A172 (cell line): Measurements from ENCODE around the gene ALOX15B. TPM values are rescaled to one million over a fixed set of nuclear protein-coding genes. Genes with fewer than 3 reads are reported as not detected.

Experiments
- DNase-seq: peaks from one replicate; pipeline ENCODE4 v3.0.0-alpha.2; 2015; ENCODE audit warnings: low spot score
- total RNA-seq: library from RNA; depleted of rRNA; stranded (reverse); fragments of >200 nt; shearing (Covaris generic); gene quantifications from 2 replicates; pipeline ENCODE4 v1.2.3, GENCODE V29; 2014; rRNA removed

The ALOX15B gene, protein sequence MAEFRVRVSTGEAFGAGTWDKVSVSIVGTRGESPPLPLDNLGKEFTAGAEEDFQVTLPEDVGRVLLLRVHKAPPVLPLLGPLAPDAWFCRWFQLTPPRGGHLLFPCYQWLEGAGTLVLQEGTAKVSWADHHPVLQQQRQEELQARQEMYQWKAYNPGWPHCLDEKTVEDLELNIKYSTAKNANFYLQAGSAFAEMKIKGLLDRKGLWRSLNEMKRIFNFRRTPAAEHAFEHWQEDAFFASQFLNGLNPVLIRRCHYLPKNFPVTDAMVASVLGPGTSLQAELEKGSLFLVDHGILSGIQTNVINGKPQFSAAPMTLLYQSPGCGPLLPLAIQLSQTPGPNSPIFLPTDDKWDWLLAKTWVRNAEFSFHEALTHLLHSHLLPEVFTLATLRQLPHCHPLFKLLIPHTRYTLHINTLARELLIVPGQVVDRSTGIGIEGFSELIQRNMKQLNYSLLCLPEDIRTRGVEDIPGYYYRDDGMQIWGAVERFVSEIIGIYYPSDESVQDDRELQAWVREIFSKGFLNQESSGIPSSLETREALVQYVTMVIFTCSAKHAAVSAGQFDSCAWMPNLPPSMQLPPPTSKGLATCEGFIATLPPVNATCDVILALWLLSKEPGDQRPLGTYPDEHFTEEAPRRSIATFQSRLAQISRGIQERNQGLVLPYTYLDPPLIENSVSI
- total RNA-seq = 0.14 TPM in 1 of 2 replicates, not detected in the other

DNA sequence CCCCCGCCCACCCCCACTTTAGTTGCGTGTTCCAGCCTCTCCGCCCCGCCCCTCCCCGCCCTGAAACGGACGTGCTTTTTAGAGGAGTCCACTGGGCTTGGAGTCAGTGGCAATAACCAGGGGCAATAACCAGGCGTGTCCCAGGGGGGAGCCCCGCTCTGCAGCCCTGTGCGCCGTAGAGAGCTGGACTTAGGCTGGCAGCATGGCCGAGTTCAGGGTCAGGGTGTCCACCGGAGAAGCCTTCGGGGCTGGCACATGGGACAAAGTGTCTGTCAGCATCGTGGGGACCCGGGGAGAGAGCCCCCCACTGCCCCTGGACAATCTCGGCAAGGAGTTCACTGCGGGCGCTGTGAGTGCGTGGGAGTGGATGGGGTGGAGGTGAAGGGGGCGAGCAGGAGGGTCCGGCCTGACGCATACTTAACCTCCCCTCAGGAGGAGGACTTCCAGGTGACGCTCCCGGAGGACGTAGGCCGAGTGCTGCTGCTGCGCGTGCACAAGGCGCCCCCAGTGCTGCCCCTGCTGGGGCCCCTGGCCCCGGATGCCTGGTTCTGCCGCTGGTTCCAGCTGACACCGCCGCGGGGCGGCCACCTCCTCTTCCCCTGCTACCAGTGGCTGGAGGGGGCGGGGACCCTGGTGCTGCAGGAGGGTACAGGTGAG lies at the start of gene ALOX15B:
Gene ALOX15B, plus strand, starts transcription at position 106 of the 657 bp plus-strand sequence. Its CDS starts 97 bp downstream, at position 203.
- no peak for DNase-seq

DNA sequence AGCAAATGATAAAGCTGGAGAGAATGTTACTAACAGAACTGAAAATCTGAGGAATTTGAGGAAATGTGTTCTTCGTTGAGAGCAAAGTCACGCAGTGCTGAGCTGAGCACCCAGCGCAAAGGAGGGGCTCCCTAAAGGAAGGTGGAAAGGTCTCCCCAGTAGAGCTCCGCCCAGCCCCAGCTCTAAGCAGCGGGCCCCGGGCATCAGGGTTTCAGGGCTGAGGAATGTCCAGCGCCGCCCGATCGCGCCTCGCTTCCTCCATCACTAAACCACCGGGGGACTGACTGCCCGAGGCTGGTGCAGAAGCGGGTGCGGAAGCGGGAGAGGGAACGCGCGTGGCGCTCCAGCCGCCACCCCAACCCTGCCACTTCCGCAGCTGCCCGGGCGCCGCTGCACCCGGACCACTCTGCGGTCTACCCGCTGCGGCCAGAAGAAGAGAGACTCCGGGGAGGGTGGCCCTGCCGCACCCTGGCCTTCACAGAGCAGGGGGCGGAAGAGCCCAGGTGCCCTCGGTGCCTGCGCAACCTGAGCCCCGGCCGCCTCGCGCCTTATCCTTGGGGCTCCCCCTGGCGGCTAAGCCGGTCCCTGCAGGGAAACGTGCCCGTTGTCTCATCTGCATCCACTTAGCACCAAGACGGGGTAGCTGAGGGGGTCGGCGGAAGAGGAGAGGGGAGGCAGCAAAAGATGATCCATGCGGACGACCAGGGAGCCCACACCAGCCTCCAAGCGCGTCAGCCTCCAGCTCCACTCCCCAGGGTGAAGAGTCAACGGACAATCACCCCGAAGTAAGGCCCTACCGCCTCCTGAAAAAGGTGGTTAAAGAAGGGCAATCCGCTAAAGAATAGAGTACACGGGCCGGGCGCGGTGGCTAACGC lies 48.8 kb upstream of the ALOX15B start:
- DNase-seq = peak; percentile 63

DNA sequence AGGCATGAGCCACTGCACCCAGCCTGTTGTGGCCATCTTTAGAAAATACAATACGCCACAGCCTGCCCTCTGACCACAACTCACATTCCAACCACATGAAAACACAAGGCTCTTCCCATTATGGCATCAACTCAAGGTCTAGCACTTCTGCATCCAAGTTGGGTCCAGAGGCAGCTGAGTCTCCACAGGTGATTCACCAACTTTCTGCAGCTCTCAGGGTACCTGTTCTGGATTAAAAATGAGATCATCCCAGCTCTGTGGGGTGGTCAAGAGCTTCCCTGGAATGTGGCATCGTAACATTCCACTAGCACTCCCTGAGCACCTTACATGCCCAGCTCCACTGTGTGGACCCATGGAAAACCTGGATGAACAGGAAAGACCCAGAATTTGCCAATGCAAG lies 46.3 kb upstream of the ALOX15B start:
- peak; percentile 79 for DNase-seq

DNA sequence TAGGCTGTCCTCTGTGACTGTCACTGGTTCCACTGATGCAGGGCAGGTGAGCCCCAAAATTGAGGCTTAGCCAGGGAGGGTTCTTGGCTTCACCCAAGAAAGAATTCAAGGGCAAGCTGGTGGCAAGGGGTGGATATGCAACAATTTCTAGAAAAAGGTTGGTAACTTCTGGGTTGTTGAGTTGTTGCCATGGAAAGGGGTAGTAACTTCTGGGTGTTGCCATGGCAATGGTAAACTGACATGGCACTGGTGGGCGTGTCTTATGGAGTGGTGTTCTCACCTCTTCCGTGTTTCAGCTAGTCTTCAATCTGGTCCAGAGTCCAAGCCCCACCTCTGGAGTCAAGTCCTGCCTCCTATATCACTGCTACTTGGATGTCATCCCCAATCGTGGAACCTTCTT lies 45.9 kb upstream of the ALOX15B start:
- DNase-seq = no peak

DNA sequence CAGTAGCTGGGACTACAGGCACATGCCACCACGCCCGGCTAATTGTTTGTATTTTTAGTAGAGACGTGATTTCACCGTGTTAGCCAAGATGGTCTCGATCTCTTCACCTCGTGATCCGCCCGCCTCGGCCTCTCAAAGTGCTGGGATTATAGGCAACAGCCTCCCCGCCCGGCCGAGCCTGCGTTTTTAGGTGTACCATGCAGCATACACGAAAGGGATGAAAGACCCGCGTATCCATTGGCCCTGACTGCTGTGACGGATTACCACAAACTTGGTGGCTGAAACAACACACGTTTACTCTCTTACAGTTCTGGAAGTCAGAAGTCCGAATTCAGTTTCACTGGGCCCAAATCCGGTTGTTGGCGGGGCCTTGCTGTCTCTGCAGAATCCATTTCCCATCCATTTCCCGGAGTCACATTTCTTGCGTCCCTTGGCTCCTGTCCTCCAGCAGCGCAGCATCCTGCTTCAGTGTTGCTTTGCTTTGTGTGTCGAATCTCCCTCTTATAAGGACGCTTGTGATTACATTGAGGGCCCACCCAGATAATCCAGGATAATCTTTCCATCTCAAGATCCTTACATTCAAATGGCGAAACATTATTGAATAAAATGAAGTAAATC lies 44.8 kb upstream of the ALOX15B start:
- DNase-seq = no peak

DNA sequence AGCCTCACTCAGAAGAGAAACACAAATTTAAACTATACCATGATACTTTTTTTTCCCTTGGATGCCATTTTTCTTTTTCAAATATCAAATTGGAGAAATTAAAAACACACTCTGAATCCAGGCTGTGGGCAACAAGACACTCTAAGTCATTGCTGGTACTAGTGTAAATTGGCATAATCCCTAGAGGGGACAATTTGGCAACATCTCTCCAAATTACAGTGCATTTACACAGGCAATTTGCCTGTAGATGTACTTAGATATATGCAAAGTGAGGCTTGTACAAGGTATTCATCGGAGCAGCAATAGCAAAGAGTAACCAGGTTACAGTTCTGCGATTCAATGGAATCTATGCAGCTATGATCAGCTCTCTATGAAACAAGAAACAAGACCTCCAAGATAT lies 43.1 kb upstream of the ALOX15B start:
- no peak for DNase-seq

DNA sequence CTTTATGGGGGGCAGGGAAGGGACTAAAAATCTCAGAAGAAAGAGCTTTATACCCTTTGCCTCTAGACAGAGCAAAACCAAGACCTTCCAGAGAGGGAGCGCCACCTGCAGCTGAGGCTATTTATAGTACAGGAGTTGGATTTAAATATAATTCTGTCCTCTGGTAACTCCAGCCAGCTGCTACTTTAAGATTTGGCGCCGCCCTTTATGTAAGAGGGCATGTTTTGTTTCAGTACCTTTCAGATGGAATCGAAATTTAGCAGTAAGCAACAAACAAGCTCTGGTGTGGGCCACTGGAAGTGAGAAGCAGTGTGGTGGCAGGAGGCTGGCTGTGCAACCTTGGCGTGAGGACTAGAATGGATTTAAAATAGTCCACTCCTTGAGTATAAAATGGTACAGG lies 41.7 kb upstream of the ALOX15B start:
- DNase-seq = peak; percentile 64

DNA sequence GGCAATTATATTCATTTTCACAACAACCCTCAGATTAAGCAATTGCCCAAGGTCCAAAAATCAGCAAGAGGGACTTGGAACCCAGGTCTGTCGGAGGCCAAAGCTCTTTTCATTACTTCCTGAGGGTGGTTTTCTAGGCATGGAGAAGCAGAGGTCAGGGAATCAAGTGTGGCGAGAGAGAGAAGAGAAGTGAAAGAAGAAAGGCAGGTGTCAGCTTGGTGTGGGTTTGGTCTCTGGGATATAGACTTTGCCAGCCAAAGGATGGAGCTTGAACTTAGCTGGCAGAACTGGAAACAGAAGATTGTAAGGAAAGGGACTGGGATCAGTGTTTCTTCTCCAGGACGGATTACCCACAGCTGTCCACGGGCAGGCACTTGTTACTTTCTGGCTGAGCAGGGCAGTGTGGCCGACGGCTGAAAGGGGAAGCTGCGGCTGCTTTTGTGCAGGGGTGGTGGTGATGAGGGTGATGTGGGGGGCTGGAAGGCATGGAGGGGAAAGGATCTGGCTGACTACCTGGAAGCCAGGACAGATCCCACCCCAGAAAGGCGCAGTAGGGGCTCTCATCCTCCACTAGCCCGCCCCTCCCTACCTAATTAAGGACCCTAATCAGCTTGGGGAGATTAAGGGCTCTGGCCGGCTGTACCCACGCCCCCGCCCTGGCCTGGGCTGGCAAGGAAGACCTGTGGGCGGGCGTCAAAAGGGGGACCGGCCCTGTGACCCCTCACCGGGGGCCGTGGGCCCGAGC lies 36.7 kb upstream of the ALOX15B start, which contains the start of gene GUCY2D:
Gene GUCY2D, plus strand, starts transcription at position 640 of the 745 bp plus-strand sequence. CDS start 433 bp downstream, outside the sequence.
- DNase-seq = no peak

DNA sequence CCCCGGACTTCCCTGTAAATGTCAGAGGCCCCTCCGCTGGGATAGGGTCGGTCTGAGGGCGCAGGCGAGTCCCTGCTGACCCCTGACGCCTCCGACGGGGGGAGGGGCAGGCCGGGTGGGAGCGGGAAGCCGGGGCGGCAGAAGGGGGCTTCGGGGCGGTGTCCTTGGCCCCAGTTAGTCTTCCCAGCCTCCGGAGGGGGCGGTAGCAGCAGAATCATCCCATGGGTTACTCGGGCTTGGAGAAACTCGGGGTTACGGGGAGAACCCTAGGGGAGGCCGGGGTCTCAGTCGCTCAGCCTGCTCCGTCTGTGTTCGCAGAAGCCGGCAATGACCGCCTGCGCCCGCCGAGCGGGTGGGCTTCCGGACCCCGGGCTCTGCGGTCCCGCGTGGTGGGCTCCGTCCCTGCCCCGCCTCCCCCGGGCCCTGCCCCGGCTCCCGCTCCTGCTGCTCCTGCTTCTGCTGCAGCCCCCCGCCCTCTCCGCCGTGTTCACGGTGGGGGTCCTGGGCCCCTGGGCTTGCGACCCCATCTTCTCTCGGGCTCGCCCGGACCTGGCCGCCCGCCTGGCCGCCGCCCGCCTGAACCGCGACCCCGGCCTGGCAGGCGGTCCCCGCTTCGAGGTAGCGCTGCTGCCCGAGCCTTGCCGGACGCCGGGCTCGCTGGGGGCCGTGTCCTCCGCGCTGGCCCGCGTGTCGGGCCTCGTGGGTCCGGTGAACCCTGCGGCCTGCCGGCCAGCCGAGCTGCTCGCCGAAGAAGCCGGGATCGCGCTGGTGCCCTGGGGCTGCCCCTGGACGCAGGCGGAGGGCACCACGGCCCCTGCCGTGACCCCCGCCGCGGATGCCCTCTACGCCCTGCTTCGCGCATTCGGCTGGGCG lies 35.9 kb upstream of the ALOX15B start:
- DNase-seq = no peak

DNA sequence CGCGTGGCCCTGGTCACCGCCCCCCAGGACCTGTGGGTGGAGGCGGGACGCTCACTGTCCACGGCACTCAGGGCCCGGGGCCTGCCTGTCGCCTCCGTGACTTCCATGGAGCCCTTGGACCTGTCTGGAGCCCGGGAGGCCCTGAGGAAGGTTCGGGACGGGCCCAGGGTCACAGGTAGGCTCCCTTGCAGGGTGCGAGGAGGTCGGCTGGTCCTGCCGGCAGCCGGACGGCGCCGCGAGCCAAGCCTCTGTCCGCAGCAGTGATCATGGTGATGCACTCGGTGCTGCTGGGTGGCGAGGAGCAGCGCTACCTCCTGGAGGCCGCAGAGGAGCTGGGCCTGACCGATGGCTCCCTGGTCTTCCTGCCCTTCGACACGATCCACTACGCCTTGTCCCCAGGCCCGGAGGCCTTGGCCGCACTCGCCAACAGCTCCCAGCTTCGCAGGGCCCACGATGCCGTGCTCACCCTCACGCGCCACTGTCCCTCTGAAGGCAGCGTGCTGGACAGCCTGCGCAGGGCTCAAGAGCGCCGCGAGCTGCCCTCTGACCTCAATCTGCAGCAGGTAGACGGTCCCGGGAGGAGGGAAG lies 35.2 kb upstream of the ALOX15B start:
- DNase-seq = no peak

DNA sequence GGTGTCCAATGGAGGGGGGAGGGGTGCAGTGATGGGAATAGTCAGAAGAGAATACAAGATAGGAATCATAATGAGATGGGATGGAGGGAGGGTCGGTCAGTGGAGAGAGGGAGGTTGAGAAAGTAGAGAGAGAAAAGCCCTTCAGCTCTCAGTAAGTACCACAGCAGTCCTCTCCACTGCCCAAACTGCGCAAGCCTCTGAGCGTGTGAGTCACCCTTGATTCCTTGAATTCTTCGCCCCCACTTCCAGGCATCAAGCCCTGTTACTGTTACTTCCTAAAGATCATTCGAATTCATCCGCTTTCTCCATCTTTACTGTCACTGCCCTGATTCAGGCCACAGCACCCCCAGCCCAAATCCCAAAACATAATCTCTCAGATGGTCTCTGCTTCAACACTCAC lies 34.0 kb upstream of the ALOX15B start:
- DNase-seq = peak; percentile 80

DNA sequence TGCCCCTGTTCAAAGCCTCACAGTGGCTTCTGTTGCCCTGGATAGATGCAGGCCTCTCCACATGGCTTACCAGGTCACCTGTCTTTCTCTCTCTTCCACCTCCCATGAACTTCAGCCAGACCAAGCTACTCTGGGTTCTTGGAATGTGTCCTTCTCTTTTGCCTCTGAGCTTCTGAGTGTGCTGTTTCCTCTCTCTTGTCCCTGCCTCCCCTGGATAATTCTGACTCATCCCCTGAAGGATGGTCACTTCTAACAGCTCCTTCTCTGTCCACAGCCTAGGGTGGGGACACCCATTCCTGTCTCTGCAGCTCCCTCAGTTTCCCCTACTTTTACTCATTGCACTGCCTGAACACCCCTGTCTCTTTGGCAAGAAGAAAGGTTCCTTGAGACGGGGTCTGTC lies 33.5 kb upstream of the ALOX15B start:
- peak; percentile 53 for DNase-seq

DNA sequence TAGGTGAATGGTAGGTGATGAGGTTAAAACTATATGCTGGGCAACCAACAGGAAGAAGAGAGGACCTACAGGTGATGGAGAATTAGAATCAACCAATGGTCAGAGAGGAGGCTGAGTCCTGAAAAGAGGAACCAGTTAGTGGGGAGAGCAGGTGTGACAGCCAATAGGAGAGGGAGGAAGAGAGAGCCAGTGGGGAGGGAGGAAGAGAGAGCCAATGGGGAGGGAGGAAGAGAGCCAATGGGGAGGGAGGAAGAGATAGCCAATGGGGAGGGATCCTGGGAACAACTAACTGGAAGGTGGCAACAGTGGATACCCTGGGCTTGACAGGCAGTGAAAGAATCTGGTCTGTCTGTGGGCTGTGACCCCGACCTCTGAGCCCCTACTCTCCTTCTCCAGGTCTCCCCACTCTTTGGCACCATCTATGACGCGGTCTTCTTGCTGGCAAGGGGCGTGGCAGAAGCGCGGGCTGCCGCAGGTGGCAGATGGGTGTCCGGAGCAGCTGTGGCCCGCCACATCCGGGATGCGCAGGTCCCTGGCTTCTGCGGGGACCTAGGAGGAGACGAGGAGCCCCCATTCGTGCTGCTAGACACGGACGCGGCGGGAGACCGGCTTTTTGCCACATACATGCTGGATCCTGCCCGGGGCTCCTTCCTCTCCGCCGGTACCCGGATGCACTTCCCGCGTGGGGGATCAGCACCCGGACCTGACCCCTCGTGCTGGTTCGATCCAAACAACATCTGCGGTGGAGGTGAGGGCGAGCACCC lies 32.7 kb upstream of the ALOX15B start:
- DNase-seq = no peak

DNA sequence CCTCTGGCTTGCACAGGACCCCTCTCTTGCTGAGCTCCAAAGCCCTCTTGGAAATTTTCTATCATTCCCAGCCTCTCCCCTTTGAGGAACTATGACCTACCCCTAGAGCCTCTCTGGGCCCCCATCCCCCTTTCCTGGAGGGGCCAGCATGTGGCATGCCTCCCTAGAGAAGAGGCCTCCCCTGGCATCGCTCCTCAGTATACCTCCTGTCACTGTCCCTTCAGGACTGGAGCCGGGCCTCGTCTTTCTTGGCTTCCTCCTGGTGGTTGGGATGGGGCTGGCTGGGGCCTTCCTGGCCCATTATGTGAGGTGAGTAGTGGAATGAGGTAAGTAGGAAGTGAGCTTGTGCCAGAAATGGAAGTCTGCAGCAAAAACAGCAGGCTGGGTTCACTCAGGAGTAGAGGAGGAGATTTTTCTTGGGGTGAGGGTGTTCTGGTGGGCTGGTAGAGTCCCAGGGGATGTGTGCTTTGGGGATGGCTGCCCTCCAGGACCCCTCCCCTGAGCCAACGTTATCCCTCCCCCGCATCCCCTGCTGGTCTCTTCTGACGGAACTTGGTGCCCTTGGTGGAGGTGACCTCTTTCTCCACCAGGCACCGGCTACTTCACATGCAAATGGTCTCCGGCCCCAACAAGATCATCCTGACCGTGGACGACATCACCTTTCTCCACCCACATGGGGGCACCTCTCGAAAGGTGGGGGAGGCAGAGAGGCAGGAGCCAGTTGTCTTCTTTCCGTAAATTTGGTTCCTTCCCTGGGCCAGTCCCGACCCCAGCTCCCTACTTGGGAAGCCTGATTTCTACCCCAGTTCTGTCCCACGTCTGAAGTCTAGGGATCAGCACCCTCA lies 31.8 kb upstream of the ALOX15B start:
- DNase-seq = no peak

DNA sequence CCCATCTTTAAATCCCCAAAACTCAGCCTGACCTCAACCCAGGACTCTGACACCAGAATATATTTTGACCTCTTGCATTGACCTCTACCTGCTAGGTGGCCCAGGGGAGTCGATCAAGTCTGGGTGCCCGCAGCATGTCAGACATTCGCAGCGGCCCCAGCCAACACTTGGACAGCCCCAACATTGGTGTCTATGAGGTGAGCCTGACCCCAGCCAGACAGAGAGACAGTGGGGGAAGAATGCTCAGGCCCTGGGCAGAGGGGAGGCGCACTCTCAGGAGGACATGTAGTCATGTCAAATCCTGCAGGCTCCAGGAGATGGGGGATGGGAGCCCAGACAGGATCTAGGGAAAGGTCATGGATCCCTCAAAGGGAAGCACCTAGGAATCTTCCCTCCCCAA lies 31.0 kb upstream of the ALOX15B start:
- no peak for DNase-seq

DNA sequence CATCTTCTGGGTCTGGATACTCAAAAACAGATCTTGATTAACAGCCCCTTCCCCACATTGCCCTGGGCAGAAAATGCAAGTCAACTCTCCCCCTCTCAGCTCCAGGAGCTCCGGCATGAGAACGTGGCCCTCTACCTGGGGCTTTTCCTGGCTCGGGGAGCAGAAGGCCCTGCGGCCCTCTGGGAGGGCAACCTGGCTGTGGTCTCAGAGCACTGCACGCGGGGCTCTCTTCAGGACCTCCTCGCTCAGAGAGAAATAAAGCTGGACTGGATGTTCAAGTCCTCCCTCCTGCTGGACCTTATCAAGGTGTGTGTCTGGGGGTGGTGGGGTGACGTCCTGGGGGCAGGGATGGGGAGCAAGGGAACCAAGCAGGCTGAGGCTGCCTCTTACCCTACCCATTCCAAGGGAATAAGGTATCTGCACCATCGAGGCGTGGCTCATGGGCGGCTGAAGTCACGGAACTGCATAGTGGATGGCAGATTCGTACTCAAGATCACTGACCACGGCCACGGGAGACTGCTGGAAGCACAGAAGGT lies 26.7 kb upstream of the ALOX15B start:
- DNase-seq = no peak
